GM12801 (cell line): Measurements from ENCODE around the gene STX12.

Experiments used
- TF ChIP-seq, protein P1 (sequence below): IDR thresholded peaks from one replicate; pipeline ENCODE4 v1.5.1; 2011; ENCODE audit warnings: control low read depth; ENCODE audit not compliant: insufficient read length; ENCODE audit errors: extremely low read depth

STX12 gene

DNA sequence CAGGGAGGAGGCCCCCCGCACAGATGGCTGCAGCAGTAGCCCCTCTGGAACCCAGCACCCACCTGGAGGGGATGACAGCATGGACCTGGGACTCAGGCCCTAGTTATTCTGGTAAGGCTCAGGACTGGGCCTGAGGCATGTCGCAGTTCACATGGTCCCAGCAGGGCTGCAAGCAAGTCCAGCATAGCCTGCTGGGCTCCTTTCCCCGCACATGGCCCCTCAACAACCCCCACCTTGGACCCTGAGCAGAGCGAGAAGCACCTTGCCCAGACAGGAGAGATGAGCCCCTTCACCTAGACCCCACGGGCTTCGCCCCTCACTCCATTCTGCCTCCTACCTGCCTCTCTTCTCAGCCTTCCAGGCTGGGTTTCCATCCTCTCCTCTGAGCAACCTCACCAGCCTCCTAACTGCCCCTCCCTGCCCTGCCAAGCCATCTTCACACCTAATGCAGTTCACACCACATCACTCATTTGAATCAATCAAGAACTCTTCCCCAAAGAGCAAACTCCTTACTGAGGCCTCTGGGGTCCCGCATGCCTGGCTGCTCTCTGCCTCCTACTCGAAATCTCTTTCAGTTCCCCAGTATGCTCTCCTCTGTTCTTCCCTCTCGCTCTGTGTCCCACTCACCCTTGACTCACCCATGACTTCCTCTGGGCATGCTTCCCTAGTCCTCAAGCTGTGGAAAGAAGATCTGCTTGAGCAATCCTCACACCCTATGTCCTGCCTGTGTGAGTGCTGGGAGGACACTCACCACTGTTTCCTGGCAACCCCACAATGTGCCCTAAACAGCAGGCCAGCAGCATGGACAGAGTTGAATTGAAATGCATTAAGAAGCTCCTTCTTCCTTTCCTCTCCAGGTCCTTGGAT, 89.9 kb downstream of the STX12 start:
- TF ChIP-seq, protein P1, sequence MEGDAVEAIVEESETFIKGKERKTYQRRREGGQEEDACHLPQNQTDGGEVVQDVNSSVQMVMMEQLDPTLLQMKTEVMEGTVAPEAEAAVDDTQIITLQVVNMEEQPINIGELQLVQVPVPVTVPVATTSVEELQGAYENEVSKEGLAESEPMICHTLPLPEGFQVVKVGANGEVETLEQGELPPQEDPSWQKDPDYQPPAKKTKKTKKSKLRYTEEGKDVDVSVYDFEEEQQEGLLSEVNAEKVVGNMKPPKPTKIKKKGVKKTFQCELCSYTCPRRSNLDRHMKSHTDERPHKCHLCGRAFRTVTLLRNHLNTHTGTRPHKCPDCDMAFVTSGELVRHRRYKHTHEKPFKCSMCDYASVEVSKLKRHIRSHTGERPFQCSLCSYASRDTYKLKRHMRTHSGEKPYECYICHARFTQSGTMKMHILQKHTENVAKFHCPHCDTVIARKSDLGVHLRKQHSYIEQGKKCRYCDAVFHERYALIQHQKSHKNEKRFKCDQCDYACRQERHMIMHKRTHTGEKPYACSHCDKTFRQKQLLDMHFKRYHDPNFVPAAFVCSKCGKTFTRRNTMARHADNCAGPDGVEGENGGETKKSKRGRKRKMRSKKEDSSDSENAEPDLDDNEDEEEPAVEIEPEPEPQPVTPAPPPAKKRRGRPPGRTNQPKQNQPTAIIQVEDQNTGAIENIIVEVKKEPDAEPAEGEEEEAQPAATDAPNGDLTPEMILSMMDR, result no peak

DNA sequence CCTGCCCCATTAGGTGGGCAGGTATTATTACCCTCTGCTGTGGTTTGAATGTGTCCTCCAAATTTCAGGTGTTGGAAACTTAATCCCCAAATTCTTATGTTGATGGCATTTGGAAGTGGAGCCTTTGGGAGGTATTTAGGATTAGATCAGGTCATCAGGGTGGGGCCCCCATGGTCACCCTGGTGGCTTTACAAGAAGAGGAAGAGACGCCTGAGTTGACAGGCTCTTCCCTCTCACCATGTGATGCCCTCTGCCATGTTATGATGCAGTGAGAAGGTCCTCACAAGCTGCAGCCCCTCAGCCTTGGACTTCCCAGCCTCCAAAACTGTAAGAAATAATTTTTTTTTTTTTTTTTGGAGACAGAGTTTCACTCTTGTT, 90.5 kb downstream of the STX12 start:
- TF ChIP-seq, protein P1, result no peak

DNA sequence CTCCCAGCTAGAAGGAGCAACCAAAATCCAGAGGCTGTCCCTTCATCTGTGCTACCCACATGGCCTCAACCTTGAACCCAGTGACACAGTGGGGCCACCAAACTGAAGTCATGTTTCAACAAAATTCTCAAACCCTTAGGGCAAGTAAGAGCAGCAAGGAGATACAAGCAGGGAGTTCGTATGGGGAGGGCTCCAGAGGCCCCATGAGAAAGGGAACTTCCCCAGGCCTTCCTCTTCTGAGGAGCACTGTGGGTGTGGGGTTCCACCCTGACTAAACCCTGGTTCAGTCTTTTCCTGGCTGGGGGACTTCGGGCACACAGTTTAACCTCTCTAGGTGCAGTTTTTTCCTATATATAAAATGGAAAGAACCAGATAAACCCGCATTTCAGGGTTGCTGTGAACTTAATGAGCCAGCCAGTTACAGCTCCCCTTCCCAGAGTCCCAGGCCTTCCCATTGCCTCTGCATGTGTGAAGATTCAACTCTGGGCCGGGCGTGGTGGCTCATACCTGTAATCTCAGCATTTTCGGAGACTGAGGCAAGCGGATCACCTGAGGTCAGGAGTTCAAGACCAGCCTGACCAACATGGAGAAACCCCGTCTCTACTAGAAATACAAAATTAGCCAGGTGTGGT, 91.4 kb downstream of the STX12 start:
- TF ChIP-seq, protein P1, result no peak

DNA sequence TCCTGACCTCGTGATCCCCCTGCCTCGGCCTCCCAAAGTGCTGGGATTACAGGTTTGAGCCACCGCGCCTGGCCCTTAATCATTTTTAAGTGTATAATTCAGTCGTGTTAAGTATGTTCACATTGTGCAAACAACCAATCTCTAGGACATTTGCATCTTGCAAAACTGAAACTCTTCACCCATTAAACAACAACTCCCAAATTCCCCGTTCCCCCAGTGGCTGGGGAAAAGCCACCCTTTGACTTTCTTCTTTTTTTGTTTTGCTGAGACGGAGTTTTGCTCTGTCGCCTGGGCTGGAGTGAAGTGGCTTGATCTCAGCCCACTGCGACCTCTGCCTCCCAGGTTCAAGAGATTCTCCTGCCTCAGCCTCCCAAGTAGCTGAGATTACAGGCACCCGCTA, 92.8 kb downstream of the STX12 start:
- TF ChIP-seq, protein P1, result no peak

DNA sequence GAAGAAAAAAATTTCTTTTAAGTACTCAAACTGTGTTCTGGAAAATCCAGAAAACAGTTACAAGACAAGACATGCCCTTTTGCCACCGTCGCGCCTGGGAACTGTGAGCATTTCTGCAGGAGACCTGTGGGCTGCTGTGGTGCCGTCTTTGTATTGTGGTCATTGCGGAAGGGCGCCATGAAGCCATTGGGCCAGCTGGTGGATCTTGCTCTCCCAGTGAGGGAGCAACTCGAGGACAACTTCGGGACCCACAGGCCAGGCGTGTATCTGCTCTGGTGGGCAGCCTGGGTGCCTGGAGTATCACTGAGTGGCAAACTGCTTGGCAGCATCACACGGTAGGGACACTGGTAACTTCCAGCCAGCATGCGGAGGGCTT, 95.5 kb downstream of the STX12 start:
- TF ChIP-seq, protein P1, result no peak

DNA sequence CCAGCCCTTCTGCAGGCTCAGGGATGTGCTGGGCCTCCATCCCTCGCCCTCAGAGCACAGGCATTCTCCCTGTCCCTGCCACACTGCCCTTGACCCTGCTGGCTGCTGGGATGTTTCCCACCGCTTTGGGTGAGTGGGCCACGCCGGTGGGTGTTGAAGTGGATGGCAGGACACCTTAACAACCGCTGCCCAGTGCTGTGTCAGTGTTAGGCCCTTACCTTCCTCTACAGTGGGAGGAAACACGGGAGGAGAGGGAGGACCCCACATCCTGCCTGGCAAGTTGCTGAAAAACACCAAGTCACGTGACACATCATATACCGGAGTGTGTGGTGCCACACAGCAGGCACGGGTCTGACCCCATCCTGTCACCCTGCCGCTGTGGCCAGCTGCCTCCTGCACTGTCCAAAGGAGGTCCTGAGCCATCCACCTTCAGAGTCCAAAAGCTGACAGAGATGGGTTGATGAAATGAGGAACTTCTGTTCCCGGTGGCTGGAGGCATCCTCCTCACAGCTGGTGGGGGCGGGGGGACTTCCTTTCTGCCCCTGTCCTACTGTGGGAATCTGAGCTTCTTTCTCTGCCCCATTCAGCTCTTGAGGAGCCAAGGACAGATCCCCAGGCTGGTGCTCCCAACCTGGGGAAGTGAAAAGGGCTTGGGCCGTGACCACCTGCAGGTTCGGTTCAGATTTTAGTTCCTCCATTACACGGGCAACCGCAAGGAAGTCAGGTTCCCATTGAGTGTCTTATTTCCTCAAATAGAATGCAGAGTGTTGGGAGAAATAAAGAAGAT, 96.1 kb downstream of the STX12 start:
- TF ChIP-seq, protein P1, result no peak

DNA sequence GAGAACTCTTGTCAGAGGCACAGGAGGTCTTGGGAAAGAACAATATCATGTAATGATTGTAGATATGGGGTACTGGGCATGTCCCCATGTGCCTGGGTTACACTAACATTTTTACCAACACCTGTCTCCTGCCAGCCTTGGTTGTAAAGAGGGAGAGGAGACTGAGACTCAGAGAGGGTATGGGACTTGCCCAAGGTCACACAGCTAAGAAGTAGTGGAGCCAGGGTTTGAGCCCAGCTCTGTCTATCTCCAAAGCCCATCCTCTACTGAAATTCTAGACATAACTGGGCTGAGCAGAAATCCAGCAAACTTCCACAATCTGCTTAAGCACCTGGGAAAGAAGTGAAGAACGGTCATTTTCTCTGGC, 96.7 kb downstream of the STX12 start:
- TF ChIP-seq, protein P1, result no peak
